Adrenal gland (tissue), 12 donors: Measurements from ENCODE around the gene PLXNA2. TPM values are rescaled to one million over a fixed set of nuclear protein-coding genes. Genes with fewer than 3 reads are reported as not detected.
A peak's percentile ranks its signal among the peaks of the same experiment; 100 is the strongest.

ENCODE experiments used
- DNase-seq, 7 donors: peaks; one replicate each; pipeline ENCODE4 v3.0.0-alpha.2; 2019 to 2020
- H3K27ac ChIP-seq, 5 donors: fragments of 200-600 bp; sonication (generic) in 4 of 5; 1 replicate in 3 of 5; 2 replicates in 2 of 5; pipeline versions ENCODE4 v1.5.1 to v1.8.0; 2016 to 2020; ENCODE audit warnings: mild to moderate bottlenecking in 1 of 5
- H3K27me3 ChIP-seq: fragments of 200-600 bp; 2 replicates; pipeline ENCODE4 v1.8.0; 2021
- H3K36me3 ChIP-seq, 2 donors: fragments of 200-600 bp; replicated peaks in 1 of 2; 1 replicate in 1 of 2; 2 replicates in 1 of 2; pipeline versions ENCODE4 v1.5.1 to v1.8.0; 2018 to 2022
- H3K4me1 ChIP-seq, 2 donors: fragments of 200-600 bp; replicated peaks in 1 of 2; 1 replicate in 1 of 2; 2 replicates in 1 of 2; pipeline versions ENCODE4 v1.5.1 to v1.8.0; 2018 to 2021
- H3K4me3 ChIP-seq, 4 donors: fragments of 200-600 bp; sonication (generic) in 3 of 4; one replicate each; pipeline ENCODE4 v1.5.1; 2016 to 2018
- H3K9me3 ChIP-seq, 3 donors: fragments of 200-600 bp; sonication (generic) in 1 of 3; replicated peaks in 1 of 3; 1 replicate in 2 of 3; 2 replicates in 1 of 3; pipeline versions ENCODE4 v1.5.1 to v1.8.0; 2016 to 2021
- CTCF ChIP-seq, 6 experiments: fragments of 450-650 bp in 4 of 6; fragments of 200-600 bp in 2 of 6; sonication (generic) in 1 of 6; IDR thresholded peaks; 1 replicate in 5 of 6; 2 replicates in 1 of 6; pipeline versions ENCODE4 v1.5.1 to v1.8.0; 2016 to 2021; ENCODE audit warnings: antibody characterized with exemption in 6 of 6, mild to moderate bottlenecking in 2 of 6, moderate library complexity in 1 of 6
- POLR2A ChIP-seq, 2 donors: fragments of 450-650 bp; IDR thresholded peaks; one replicate each; pipeline ENCODE4 v1.6.1; 2017; ENCODE audit warnings: antibody characterized with exemption in 2 of 2, mild to moderate bottlenecking in 2 of 2, moderate library complexity in 1 of 2
- WGBS, 4 donors: extraction: QIAGEN DNeasy Blood & Tissue Kit in 2 of 4; methylation state at CpG; one replicate each; pipeline versions ENCODE4 v1.1.5 to v1.1.7; 2013 to 2017; 5-methylcytosine and 5-hydroxymethylcytosine counted together
- intact Hi-C, 2 donors: fragments of 100-400 bp; cut with DNase I; formaldehyde crosslinking; loops; one replicate each; pipeline versions ENCODE4 v1.14.1 to v1.15.0; 2022 to 2023
- polyA plus RNA-seq, 3 donors: library from polyadenylated mRNA; stranded (reverse); fragments of 200-250 nt in 2 of 3; fragments of 350-450 nt in 1 of 3; fragmentation: Illumina TruSeq in 1 of 3; extraction: RNeasy Lipid Tissue Mini Kit (QIAGEN cat#74804) in 1 of 3; gene quantifications; one replicate each; pipeline ENCODE4 v1.2.3, GENCODE V29; 2013 to 2014
- total RNA-seq, 9 donors: library from RNA; depleted of rRNA in 4 of 9; stranded (reverse); fragments of >200 nt in 4 of 9; fragments of 120-200 nt in 1 of 9; fragmentation: NEBNext Ultra II Directional in 1 of 9; extraction: Animal tissue kit (Norgen Biotek cat#: 25700) in 1 of 9; gene quantifications; one replicate each; pipeline versions ENCODE4 v1.1.0 to v1.2.4, GENCODE V29; 2013 to 2023
- donor health status: healthy with polysubstance abuse.
- donor health status: Bipolar disorder and iron deficiency.
- donor health status: DM: yes; HTN: yes; CAD: no.
- donor health status: DM: no; HTN: no; CAD: no.
- donor health status: DM: no; HTN: no; CAD: no.
- donor health status: DM: yes; HTN: yes; CAD: no.

Gene PLXNA2
- total and polyA plus RNA-seq, 12 donors = 2.7 to 9.4 (median 4.5) TPM

GRCh38 chr1:208163539-208163938 is 80.6 kb downstream of the PLXNA2 start:
- Histone ChIP-seq H3K9me3 (no peaks in the 10 kb centered on the region), H3K36me3 (no peaks in the 10 kb centered on the region), H3K27ac (no peak overlapping the region), H3K27me3 (no peaks in the 10 kb centered on the region), H3K4me3 (no peak overlapping the region), H3K4me1 (peaks cover 0 to 12% of the 10 kb centered on the region in 2 donors)
- 94 to 100% (median 99%) methylated on average over 1 of the region's 1 CpG for WGBS, 4 donors
- no peak for DNase-seq
- TF ChIP-seq POLR2A (IDR thresholded peaks at IDR 0.05) = no peak
- intact Hi-C loops = no loop called here

- intact Hi-C loops = no loop called here
- no peaks in the 10 kb centered on the region for H3K27me3 ChIP-seq
- no peak overlapping the region for H3K27ac ChIP-seq
- 89 to 100% (median 98%) methylated on average over 1 of the region's 1 CpG for WGBS, 4 donors
- H3K36me3 ChIP-seq = no peaks in the 10 kb centered on the region
- TF ChIP-seq CTCF (IDR thresholded peaks at IDR 0.05) (no peak), POLR2A (IDR thresholded peaks at IDR 0.05) (no peak)
- H3K4me3 ChIP-seq = no peak overlapping the region
- H3K9me3 ChIP-seq = no peaks in the 10 kb centered on the region
- peaks cover 0 to 12% of the 10 kb centered on the region in 2 donors for H3K4me1 ChIP-seq
- no peak for DNase-seq
These were observed 81.3 kb downstream of the PLXNA2 start for GRCh38 chr1:208162903-208163302.

GRCh38 chr1:208161656-208162375 is 82.4 kb downstream of the PLXNA2 start:
- Histone ChIP-seq H3K27me3 (no peaks in the 10 kb centered on the region), H3K9me3 (no peaks in the 10 kb centered on the region), H3K36me3 (no peaks in the 10 kb centered on the region), H3K4me3 (no peak overlapping the region), H3K27ac (peak overlapping the region in 2 of 5 donors; percentile 37 to 45), H3K4me1 (peaks cover 0 to 12% of the 10 kb centered on the region in 2 donors)
- intact Hi-C loops = no loop called here
- TF ChIP-seq CTCF (IDR thresholded peaks at IDR 0.05) = no peak
- TF ChIP-seq POLR2A (IDR thresholded peaks at IDR 0.05) = no peak
- DNase-seq = peak in 2 of 7 donors; percentile 7 to 29
- WGBS, 4 donors = 53 to 71% (median 65%) methylated on average over 6 of the region's 6 CpGs

- 67 to 91% (median 82%) methylated on average over 1 of the region's 1 CpG for WGBS, 4 donors
- no peak overlapping the region for H3K4me3 ChIP-seq
- no peaks in the 10 kb centered on the region for H3K9me3 ChIP-seq
- H3K36me3 ChIP-seq = no peaks in the 10 kb centered on the region
- H3K27ac ChIP-seq = peak overlapping the region in 2 of 5 donors; percentile 24 to 37
- no peak for DNase-seq
- intact Hi-C loops = no loop called here
- no peaks in the 10 kb centered on the region for H3K27me3 ChIP-seq
- H3K4me1 ChIP-seq = peaks cover 0 to 12% of the 10 kb centered on the region in 2 donors
- TF ChIP-seq POLR2A (IDR thresholded peaks at IDR 0.05) = no peak
- TF ChIP-seq CTCF (IDR thresholded peaks at IDR 0.05) = no peak
These were observed 83.2 kb downstream of the PLXNA2 start for GRCh38 chr1:208161005-208161404.
